GM19238 (cell line): ENCODE results near the gene DLX4.
A peak's percentile ranks its signal among the peaks of the same experiment; 100 is the strongest.

Experiments used
- DNase-seq: peaks from one replicate; pipeline ENCODE4 v3.0.0; 2011; ENCODE audit warnings: low spot score; ENCODE audit not compliant: insufficient read length

Gene DLX4

GRCh38 chr17:49968405-49969133 lies 421 bp upstream of the DLX4 start:
- peak; percentile 70 for DNase-seq

- no peak for DNase-seq
Observed at GRCh38 chr17:49969795-49970389, 902 bp downstream of the DLX4 start.

GRCh38 chr17:49970498-49970897 lies 1.5 kb downstream of the DLX4 start:
- DNase-seq, result no peak

GRCh38 chr17:49971199-49971847 lies 2.3 kb downstream of the DLX4 start:
- DNase-seq, result no peak

GRCh38 chr17:49971848-49972485 lies 3.0 kb downstream of the DLX4 start:
- no peak for DNase-seq

- no peak for DNase-seq
Observed at GRCh38 chr17:49972486-49973270, 3.7 kb downstream of the DLX4 start.

- no peak for DNase-seq
Observed at GRCh38 chr17:49973271-49973615, 4.3 kb downstream of the DLX4 start.

GRCh38 chr17:49975531-49975930 lies 6.5 kb downstream of the DLX4 start:
- DNase-seq, result no peak

GRCh38 chr17:49976163-49976827 lies 7.3 kb downstream of the DLX4 start:
- no peak for DNase-seq

GRCh38 chr17:49976828-49977202 lies 7.8 kb downstream of the DLX4 start:
- DNase-seq, result no peak

- no peak for DNase-seq
Observed at GRCh38 chr17:49977463-49978389, 8.7 kb downstream of the DLX4 start.

- DNase-seq, result no peak
Observed at GRCh38 chr17:49978501-49978900, 9.5 kb downstream of the DLX4 start.

- no peak for DNase-seq
Observed at GRCh38 chr17:49979748-49980479, 10.9 kb downstream of the DLX4 start.

- no peak for DNase-seq
Observed at GRCh38 chr17:49980703-49981197, 11.8 kb downstream of the DLX4 start.

- DNase-seq, result no peak
Observed at GRCh38 chr17:49984283-49984682, 15.3 kb downstream of the DLX4 start.

- no peak for DNase-seq
Observed at GRCh38 chr17:49984776-49985175, 15.8 kb downstream of the DLX4 start.

- no peak for DNase-seq
Observed at GRCh38 chr17:49985310-49985990, 16.5 kb downstream of the DLX4 start.
